Stimulated activated naive CD8-positive, alpha-beta T cell treated with anti-CD3 and anti-CD28 coated beads, Interleukin-15, Interleukin-2, amounts not matched to agents 100 U/mL and 50 U/mL, for 24 hours (primary cell): ENCODE results near the gene TTC5.
"Not testable (repeated sequence)": the region's sequence is repeated elsewhere in the genome, so short reads cannot be mapped to it uniquely, and the experiment has no call there.

Experiments used
- ATAC-seq: fragments of 150-1000 bp; cut with Tn5 transposase; one replicate; pipeline ENCODE4 v1.10.0; 2021
- DNase-seq: peaks from one replicate; pipeline ENCODE4 v3.0.0; 2021

Gene TTC5

GRCh38 chr14:20302042-20302755, 3.6 kb downstream of the TTC5 start:
- ATAC-seq = no peak
- no peak for DNase-seq

GRCh38 chr14:20295067-20295466, 10.7 kb downstream of the TTC5 start:
- ATAC-seq (peak; percentile 66), DNase-seq (peak; percentile 17)

GRCh38 chr14:20294636-20295035, 11.1 kb downstream of the TTC5 start:
- ATAC-seq (no peak), DNase-seq (no peak)

DNA sequence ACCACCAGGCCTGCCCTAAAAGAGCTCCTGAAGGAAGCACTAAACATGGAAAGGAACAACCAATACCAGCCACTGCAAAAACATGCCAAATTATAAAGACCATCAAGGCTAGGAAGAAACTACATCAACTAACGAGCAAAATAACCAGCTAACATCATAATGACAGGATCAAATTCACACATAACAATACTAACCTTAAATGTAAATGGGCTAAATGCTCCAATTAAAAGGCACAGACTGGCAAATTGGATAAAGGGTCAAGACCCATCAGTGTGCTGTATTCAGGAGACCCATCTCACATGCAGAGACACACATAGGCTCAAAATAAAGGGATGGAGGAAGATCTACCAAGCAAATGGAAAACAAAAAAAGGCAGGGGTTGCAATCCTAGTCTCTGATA, 23.8 kb downstream of the TTC5 start:
- DNase-seq, ATAC-seq: not testable (repeated sequence)

DNA sequence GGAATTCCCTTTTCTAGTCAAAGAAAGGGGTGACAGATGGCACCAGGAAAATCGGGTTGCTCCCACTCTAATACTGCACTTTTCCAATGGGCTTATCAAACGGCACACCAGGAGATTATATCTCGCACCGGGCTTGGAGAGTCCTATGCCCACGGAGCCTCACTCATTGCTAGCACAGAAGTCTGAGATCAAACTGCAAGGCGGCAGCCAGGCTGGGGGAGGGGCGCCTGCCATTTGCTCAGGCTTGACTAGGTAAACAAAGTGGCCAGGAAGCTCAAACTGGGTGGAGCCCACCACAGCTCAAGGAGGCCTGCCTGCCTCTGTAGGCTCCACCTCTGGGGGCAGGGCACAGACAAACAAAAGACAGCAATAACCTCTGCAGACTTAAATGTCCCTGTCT, 25.5 kb downstream of the TTC5 start:
- ATAC-seq, DNase-seq: not testable (repeated sequence)

DNA sequence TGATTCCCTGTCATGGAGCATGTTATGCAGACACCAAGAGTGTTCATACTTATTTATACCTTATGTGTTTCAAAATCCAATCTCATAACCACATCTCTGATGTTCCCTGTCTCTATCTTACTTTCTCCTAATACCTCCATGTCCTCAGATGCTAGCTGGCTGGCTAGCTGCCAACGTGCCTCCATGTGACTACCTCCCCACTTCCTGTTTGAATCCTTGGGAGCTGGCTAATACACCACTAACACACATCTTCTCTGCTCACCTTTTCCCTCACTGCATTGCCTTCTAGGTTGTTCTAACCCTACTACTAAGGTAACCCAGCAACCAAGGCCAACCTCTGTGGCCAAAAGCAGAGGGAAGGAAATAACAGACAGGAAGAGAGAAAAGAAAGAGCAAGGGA, 27.3 kb downstream of the TTC5 start:
- no peak for ATAC-seq
- no peak for DNase-seq

DNA sequence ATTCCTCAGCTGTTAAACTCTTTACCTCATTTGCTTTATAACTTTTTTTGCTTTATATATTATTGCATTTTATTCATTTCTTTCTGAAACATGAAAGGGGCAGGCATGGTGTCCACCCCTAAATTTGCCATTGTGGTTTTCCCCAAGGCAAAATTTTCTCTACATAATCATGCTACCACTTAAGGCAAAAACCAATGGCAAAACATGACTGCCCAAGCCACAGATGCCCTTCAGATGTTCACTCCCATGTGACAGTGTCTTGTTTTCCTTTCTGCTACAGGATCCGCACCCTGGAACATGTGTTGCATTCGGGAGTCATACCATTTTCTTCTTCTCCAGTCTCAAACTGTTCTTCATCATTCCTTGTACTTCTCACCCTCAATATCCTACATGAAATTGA, 28.3 kb downstream of the TTC5 start:
- DNase-seq (no peak), ATAC-seq (no peak)

DNA sequence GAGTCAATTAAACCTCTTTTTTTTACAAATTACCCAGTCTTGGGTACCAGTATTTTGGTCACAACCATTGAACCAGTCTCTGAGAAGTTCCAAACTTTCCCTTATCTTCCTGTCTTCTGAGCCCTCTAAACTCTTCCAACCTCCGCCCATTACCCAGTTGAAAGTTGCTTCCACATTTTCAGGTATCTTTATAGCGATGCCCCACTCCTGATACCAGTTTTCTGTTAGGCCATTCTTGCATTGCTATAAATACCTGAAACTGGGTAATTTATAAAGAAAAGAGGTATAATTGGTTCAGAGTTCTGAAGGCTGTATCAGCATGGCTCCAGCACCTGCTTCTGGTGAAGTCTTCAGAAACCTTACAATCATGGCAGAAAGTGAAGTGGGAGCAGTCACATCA, 31.7 kb downstream of the TTC5 start:
- no peak for DNase-seq
- ATAC-seq = no peak

DNA sequence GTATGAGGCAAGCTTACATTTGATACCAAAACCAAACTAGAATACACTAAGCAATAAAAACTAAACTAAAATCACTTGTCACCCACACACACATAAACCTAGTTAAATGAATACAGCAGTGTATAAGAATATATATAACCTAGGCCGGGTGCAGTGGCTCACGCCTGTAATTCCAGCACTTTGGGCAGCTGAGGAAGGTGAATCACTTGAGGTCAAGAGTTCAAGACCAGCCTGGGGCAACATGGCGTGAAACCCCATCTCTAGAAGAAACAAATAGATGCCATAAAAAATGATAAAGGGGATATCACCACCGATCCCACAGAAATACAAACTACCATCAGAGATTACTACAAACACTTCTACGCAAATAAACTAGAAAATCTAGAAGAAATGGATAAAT, 41.4 kb downstream of the TTC5 start:
- DNase-seq, ATAC-seq: not testable (repeated sequence)

- ATAC-seq (no peak), DNase-seq (no peak)
These were observed 43.1 kb downstream of the TTC5 start for GRCh38 chr14:20262642-20263128.

DNA sequence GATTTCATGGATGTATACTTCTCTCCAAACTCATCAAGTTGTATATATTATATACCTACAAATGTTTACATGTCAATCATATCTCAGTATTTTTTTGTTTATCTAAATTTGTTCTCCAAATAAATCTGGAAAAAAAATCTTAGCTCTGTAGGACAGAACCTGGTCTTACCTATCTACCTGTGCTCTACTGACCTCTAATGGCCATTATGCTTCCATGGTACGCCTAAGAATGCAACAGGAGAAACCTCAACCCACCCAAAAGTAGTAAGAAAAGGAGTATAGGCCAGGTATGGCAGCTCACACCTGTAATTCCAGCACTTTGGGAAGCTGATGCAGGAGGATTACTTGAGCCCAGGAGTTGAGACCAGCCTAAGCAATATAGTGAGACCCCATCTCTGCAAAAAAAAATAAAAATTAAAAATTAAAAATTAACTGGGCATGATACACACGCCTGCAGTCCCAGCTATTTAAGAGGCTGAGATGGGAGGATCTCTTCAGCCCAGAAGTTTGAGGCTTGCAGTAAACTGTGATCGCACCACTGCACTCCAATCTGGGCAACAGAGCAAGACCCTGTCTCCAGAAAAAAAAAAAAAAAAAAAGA, 58.0 kb downstream of the TTC5 start:
- no peak for DNase-seq
- no peak for ATAC-seq
